Germinal center (tissue), 1 donor: Measurements from ENCODE around the gene SHROOM1.

Experiments used
- DNase-seq: peaks from one replicate; pipeline ENCODE4 v3.0.0; 2012; ENCODE audit warnings: mixed read lengths, low spot score

Gene SHROOM1

DNA sequence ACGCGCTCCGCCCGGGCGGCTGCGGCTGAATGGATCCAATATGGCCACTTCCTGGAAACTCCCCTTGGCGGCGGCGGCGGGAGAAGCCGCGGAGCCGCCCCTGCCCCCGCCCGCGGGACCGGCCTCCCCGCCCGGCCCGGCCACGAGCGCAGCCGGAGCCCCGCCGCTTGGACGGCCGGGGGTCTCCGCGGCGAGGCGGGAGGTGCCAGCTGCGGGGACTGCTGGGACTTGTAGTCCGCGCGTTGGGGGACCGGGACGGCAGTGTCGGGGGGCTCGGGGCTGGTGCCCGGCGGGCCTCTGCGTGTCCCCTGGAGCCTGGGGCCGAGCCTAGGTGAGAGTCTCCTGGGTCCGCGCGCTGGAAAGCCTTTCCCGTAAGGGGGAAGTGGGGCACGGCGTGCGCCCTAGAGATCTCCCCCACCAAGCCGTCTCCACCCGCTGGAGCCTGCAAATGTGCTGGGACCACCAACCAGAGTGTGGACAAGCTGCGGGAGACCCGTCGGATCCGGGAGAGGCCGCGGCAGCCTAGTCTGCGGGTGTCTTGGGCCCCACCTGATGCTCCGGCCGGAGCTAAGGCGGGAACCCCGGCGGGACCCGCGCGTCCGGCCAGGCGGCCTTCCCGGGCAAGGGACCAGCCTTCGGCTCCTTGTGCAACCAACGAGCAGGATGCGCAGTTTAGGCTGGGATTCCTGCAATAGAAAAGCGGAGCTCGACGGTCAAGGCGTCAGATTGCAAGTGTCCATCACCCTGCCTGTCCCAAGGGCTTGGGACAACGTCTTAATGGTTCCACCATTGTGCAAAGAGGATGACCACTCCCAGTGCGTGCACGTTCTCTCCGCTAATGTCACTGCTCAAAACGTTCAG is 53.0 kb downstream of the SHROOM1 start, which contains the start of gene SEPTIN8:
SEPTIN8 (minus strand) TSS at position 31 of the 861 bp plus-strand sequence. CDS start 102 bp downstream, outside the sequence.
- peak; percentile 64 for DNase-seq

- DNase-seq = no peak
These were observed 53.6 kb downstream of the SHROOM1 start for GRCh38 chr5:132776938-132777208.

DNA sequence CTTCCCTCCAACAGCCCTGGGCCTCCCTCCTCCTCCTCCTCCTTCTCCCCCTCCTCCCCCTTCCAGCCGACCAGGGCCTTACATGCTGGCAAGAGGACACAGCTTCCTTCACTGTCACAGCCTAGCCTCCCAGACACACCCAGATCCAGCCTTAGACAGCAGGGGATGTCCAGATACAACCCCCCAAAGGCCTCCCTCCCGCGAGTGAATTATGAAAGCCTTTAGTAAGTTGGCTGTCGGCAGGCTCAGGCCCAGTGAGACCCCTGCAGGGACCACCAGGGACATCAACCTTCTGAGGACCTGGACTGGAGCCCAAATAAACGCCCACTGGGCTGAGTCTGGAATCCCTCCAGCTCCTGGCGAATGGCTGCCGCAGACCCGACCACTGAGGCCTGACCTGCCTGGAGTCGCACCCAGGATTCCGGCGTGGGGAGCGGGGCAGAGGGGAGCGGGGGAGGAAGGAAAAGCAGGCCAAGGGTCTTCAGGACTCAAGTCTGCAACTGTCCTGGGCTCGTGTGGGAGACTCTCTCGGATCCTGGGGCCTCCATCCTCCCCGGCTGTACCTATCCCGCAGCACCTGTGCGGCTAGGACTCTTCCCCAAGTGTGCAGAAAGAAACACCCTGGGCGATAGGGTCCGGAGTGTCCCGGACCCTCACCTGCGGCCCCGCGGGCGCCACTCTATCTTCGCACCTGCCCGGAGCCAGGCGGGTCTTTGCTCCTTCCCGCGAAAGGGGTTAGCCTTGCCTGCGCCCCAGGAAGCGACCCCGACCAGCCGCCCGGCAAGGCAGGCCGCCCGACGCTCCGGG is 54.1 kb downstream of the SHROOM1 start:
- DNase-seq = no peak

DNA sequence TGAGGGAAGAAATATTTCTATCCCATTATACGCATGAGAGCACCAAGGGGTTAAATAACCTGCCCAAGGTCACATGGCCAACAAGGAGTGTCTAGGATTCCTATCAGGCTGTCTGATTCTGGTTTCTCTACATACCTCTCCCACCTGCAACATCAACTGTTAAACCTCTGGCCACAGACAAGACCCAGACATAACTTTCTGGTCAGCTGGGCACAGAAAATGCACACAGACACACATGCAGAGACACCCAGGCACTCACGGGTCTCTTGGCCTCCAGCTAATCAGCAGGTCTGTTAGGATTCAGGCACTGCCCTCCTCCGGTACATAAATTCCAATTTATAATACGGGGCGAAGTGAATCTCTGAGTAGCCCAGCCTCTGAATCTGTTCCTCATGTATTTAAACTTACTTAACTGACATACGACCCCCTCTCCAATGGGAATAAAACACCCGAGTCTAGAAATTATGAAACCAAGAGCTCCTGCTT is 54.9 kb downstream of the SHROOM1 start:
- DNase-seq = no peak

- DNase-seq = no peak
These were observed 55.6 kb downstream of the SHROOM1 start for GRCh38 chr5:132774896-132775295.

- no peak for DNase-seq
These were observed 56.0 kb downstream of the SHROOM1 start for GRCh38 chr5:132774406-132774805.

GRCh38 chr5:132773601-132774355 is 56.7 kb downstream of the SHROOM1 start:
- DNase-seq = no peak

GRCh38 chr5:132773114-132773513 is 57.3 kb downstream of the SHROOM1 start:
- DNase-seq = no peak

- DNase-seq = no peak
These were observed 58.0 kb downstream of the SHROOM1 start for GRCh38 chr5:132772291-132773070.
